Femur (tissue), 1 donor: ENCODE results near the gene HAVCR2.
A peak's percentile ranks its signal among the peaks of the same experiment; 100 is the strongest.

Experiments used
- DNase-seq: peaks from one replicate; pipeline ENCODE4 v3.0.0-alpha.2; 2017

HAVCR2 gene

GRCh38 chr5:157108976-157109375, at the start of gene HAVCR2:
Gene HAVCR2, minus strand, starts transcription at chr5:157109044. Its CDS starts 61 bp downstream, at chr5:157108983.
- peak; percentile 29 for DNase-seq

DNA sequence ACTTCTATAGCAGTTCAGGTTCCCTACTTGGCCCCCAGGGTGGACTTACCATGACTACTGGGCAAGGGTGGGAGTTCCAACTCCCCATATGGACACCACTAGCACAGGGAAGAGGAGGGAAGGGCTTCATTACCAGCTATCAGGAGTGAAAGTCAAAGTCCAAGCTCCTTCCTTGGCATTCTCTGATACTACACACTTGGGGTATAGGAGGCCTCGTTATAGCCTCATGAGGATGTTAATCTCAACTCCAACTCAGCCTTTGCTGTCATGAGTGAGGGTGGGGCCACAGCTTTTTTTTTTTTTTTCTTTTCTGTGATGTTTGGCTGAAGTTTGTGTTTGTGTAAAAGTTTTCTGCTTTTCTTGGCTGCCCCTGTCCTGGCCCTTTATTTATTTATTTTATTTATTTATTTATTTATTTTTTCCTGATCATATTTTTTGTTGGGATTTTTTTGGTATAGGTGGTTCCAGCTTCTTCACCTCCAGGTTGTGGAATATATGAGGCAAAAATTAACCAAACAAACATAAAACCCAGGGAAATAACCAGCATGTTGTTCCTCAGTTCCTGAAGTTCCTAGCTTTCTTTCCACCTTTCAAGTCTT, 48.5 kb upstream of the HAVCR2 start:
- DNase-seq = no peak

- no peak for DNase-seq
Measured at GRCh38 chr5:157155297-157155696, 46.5 kb upstream of the HAVCR2 start.

DNA sequence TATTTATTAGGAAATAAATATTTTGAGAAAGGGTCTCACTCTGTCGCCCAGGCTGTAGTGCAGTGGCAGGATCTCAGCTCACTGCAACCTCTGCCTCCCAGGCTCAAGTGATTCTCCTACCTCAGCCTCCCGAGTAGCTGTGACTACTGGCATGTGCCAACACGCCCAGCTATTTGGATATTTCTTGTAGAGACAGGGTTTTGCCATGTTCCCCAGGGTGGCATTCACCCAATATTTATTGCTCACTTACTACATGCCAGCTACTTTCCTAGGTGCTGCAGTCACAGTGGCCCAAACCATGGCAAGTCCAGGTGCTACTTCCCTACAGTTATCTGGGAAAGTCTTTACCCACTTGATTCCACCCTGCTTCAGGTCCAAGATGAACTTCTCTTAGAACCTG, 42.2 kb upstream of the HAVCR2 start:
- DNase-seq = no peak

- peak; percentile 75 for DNase-seq
Measured at GRCh38 chr5:157148734-157149615, 40.1 kb upstream of the HAVCR2 start.

GRCh38 chr5:157143127-157143971, 34.5 kb upstream of the HAVCR2 start:
- peak; percentile 70 for DNase-seq

- peak; percentile 98 for DNase-seq
Measured at GRCh38 chr5:157142317-157143126, 33.7 kb upstream of the HAVCR2 start, which contains the start of gene MED7. Gene MED7, minus strand, starts transcription at chr5:157142865. Its CDS starts 3,434 bp downstream, at chr5:157139431.

- no peak for DNase-seq
Measured at GRCh38 chr5:157137691-157138090, 28.8 kb upstream of the HAVCR2 start.

DNA sequence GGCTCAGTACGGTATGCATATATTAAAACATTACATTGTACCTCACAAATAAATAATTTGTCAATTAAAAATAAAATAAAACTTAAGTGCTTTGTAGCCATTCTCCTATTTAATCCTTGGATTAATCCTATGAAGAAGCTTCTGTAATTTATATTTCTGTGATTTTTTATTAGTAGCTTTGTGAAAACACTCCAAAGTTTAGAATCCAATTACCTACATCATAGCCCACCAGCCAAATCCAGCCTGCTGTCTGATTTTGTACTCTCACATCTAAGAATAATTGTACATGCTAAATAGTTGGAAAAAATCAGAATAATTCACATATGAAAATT, 23.4 kb upstream of the HAVCR2 start:
- DNase-seq = no peak

GRCh38 chr5:157130925-157131324, 22.1 kb upstream of the HAVCR2 start:
- DNase-seq = no peak

DNA sequence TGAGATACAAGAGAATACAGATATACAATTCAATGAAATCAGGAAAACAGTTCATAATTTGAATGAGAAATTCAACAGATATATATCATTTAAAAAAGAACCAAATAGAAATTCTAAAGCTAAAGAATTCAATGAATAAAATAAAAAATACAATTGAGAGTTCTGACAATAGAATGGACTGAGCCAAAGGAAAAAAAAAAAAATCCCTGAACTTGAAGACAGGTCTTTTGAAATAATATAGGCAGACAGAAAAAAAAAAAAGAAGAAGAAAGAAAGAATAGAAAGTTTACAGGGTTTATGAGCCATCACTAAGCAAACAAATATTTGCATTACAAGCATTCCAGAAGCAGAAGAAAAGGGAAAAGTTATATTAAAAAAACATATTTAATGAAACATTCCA, 12.9 kb upstream of the HAVCR2 start:
- DNase-seq = no peak

DNA sequence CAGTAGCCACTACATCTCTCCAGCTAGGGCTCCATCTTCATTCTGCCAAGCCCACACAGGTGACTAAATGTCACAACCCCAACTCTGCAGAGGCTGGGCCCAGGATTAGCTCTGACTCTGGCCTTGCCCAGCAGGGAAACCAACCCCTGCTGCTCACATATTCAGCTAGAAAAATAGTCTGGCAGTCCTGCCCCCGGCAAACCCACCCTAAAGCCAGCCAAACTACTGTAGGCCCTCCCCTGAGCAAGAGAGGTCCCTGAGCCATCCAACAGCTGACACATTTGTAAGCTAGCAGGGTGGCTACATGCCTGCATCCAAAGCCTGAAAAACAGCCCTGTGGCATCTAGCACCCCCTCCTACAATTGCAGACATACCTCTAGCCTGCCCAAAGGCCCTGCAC, 11.3 kb upstream of the HAVCR2 start:
- no peak for DNase-seq

GRCh38 chr5:157116483-157116954, 7.7 kb upstream of the HAVCR2 start:
- no peak for DNase-seq

GRCh38 chr5:157115502-157115901, 6.7 kb upstream of the HAVCR2 start:
- DNase-seq = no peak

DNA sequence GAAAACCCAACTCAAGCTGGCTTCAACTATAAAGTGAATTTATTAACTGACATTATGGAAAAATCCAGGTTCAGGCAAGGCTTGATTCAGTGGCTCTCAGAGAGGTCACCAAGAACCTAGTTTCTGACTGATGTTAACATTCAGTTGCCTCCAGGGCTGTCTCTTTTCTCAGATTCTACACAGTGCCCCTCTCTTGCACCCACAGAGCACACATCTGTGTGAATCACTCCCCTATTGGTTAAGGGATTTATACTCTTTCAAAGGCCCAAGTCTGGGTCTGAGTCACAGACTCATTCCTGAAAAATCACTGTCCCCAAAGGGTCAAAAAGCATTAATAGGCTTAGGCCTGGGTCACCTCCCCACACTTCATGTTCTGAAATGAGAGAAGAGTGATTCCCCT, 6.2 kb upstream of the HAVCR2 start:
- DNase-seq = no peak

DNA sequence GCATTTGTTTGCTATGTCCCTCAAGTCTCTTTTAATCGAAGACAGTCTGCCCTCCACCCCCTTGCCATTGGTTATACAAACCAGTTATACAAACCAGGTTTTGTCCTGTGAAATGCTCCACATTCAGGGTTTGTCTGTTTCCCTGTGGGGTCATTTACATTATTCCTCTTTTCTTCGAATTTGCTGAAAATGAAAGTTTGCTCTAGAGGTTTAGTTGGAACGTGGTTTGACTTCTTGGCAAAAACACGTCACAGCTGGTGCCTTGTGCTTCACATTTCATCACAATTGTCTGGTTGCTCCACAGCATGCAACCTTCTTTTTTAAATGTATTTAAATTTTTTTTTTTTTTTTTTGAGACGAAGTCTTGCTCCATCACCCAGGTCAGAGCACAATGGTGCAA, 4.2 kb upstream of the HAVCR2 start:
- peak; percentile 25 for DNase-seq

- DNase-seq = no peak
Measured at GRCh38 chr5:157109744-157110143, 900 bp upstream of the HAVCR2 start.

DNA sequence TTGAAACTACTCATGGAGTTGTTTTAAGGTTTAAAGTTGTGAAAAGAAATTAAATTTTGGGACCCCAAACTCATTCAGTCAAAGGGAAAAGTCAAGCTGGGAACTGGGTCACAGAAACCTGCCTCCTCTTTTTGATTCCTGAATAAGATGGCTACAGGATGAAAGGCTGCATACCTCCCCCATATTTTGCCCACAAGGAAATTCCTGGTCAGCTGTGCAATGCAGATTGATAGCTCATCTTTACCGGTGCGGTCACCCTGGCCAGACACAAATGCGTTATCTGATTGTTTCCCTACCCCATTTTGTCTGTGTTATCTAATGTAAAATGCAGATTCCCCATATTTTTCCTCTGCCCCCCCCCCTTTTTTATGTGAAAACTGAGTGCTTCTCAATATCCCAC, 1.3 kb downstream of the HAVCR2 start:
- no peak for DNase-seq

DNA sequence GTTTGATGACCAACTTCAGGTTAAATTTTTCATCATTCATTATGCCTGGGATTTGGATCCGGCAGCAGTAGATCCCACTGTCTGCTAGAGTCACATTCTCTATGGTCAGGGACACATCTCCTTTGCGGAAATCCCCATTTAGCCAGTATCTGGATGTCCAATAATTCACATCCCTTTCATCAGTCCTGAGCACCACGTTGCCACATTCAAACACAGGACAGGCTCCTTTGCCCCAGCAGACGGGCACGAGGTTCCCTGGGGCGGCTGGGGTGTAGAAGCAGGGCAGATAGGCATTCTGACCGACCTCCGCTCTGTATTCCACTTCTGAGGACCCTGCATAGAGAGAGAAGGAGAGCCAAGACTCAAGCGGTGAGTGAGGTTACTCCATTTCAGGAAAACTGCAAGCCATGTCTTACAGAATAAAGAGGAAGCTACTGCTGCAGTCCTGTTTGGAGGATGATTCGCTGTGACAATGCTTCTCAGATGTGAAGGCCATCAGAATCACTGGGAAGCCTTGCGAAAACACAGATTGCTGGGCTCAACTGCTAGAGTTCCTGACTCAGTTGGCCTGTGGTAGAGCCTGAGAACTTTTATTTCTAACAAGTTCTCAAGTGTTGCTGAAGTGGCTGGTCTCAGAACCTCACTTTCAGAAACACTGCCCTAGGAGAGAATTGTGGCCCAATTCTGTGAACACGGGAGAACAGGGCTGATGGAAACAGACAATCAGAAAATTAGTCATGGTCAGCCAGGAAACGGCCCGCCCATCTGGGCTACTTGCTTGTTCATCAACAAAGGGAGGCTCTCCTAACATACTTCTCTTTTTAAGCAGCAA, 2.0 kb downstream of the HAVCR2 start:
- no peak for DNase-seq

- no peak for DNase-seq
Measured at GRCh38 chr5:157100140-157100679, 8.6 kb downstream of the HAVCR2 start.

DNA sequence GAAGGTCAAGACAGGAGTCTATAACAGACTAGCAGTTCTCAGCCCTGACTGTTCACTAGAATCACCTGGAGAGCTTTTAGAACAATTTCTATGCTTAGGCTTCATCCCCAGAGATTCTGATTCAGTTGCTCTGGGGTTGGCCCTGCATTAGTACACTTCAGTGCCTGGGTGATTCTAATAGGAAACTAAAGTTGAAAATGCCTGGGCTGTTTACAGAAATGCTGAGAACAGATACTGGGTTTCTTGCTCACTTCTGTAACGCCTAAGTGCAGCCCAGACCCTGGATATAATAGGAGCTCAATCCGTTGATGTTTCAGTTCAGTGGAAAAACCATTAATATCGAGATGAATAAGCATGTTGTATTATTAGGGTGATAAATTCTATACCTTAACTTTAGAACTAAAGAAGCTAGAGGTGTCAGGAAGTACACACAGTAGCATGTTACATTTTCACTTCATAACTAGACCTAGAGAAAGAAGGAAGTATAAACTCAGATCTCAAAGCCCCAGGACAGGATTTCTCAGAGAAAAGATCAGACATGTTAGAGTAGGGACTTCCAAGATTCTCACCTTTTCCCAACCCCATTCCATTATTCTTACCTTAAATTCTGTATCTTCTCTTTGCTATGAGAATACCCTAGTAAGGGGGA, 20.4 kb downstream of the HAVCR2 start:
- no peak for DNase-seq
